CD8-positive, alpha-beta memory T cell (primary cell): ENCODE data around the gene AHNAK. TPM values are rescaled to one million over a fixed set of nuclear protein-coding genes. Genes with fewer than 3 reads are reported as not detected.

Source experiments
- CTCF ChIA-PET: fragments of 350-600 bp; sonication (Branson Sonifier 250); formaldehyde crosslinking; loops from one replicate; lab custom pipeline; 2021; ENCODE audit warnings: antibody characterized with exemption; lab: Charles Lee
- POLR2A ChIA-PET: fragments of 350-600 bp; sonication (Branson Sonifier 250); formaldehyde crosslinking; loops from one replicate; lab custom pipeline; 2021; ENCODE audit warnings: antibody characterized with exemption; lab: Charles Lee
- DNase-seq, 5 donors: peaks; one replicate each; pipeline versions ENCODE4 v3.0.0 to v3.0.0-alpha.2; 2020 to 2022; ENCODE audit warnings: mixed read lengths in 1 of 5
- H3K27ac ChIP-seq: one replicate; pipeline ENCODE4 v1.7.0; 2013; ENCODE audit warnings: low read depth, mild to moderate bottlenecking, low read length, moderate library complexity
- H3K27me3 ChIP-seq: 2 replicates; pipeline ENCODE4 v1.7.0; 2013; ENCODE audit warnings: low read length, mild to moderate bottlenecking; ENCODE audit not compliant: insufficient read depth, poor library complexity, severe bottlenecking
- H3K36me3 ChIP-seq: 2 replicates; pipeline ENCODE4 v1.7.0; 2013; ENCODE audit warnings: mild to moderate bottlenecking, low read length, moderate library complexity; ENCODE audit not compliant: insufficient read depth
- H3K4me1 ChIP-seq: 2 replicates; pipeline ENCODE4 v1.7.0; 2013; ENCODE audit warnings: mild to moderate bottlenecking, low read length, moderate library complexity; ENCODE audit not compliant: insufficient read depth
- H3K4me3 ChIP-seq: 2 replicates; pipeline ENCODE4 v1.7.0; 2013; ENCODE audit warnings: mild to moderate bottlenecking, low read length
- H3K9me3 ChIP-seq: 2 replicates; pipeline ENCODE4 v1.7.0; 2013; ENCODE audit warnings: mild to moderate bottlenecking, low read length
- H3K27ac Mint-ChIP-seq, 8 donors: one replicate each; pipeline ENCODE4 v1.8.0; 2020 to 2021; ENCODE audit warnings: mixed read lengths in 8 of 8, mild to moderate bottlenecking in 6 of 8, inconsistent platforms in 3 of 8, moderate library complexity in 3 of 8
- H3K27me3 Mint-ChIP-seq, 2 donors: one replicate each; pipeline ENCODE4 v1.8.0; 2020 to 2021; ENCODE audit warnings: mixed read lengths in 2 of 2, mild to moderate bottlenecking in 1 of 2, moderate library complexity in 1 of 2
- H3K36me3 Mint-ChIP-seq, 3 donors: one replicate each; pipeline ENCODE4 v1.8.0; 2020 to 2021; ENCODE audit warnings: mixed read lengths in 3 of 3, inconsistent platforms in 1 of 3, mild to moderate bottlenecking in 1 of 3
- H3K4me1 Mint-ChIP-seq, 3 donors: one replicate each; pipeline ENCODE4 v1.8.0; 2020 to 2021; ENCODE audit warnings: mixed read lengths in 3 of 3, inconsistent platforms in 1 of 3, mild to moderate bottlenecking in 1 of 3
- H3K4me3 Mint-ChIP-seq, 7 donors: one replicate each; pipeline ENCODE4 v1.8.0; 2020 to 2021; ENCODE audit warnings: mixed read lengths in 7 of 7, mild to moderate bottlenecking in 6 of 7, moderate library complexity in 4 of 7, inconsistent platforms in 2 of 7
- H3K9me3 Mint-ChIP-seq, 5 donors: one replicate each; pipeline ENCODE4 v1.8.0; 2020 to 2022; ENCODE audit warnings: mixed read lengths in 5 of 5, mild to moderate bottlenecking in 3 of 5, moderate library complexity in 2 of 5, inconsistent platforms in 1 of 5
- polyA plus RNA-seq: library from polyadenylated mRNA; unstranded; fragments of 300-500 nt; fragmentation: Illumina TruSeq; gene quantifications from one replicate; pipeline ENCODE4 v1.2.3, GENCODE V29; 2021
- total RNA-seq, 2 experiments: library from RNA; stranded (reverse); gene quantifications; one replicate each; pipeline ENCODE4 v1.2.3, GENCODE V29; 2021

Gene AHNAK
- total and polyA plus RNA-seq, 3 experiments from 2014 or later: 125 to 193 (median 187) TPM

DNA sequence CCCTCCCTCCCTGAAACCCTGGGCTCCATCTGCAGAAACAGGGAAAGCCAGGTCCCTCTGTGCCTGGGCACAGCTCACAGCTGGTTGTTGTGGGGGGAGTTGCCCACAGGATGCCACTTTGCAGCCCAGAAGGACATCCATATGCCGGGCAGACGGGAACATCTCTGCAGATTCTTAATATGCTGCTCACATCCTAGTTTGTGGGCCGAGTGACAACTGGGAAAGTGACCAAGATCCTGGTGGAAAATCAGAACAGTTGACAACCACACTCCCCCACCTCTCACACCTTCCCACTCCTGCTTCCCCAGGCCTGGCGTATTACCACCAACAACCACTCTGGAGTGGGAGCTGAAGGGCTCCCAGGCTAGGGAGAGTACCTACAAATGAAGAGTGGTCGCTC is 135.1 kb downstream of the AHNAK start:
- CTCF ChIA-PET: interaction anchor here (1.6 kb wide), 1 partner anchor 132 kb away, joined by 5 read pairs; no protein-coding TSS in a partner anchor
- H3K27me3 ChIP-seq: no peaks in the 10 kb centered on the region
- H3K4me3 ChIP-seq: no peak overlapping the region
- no peaks in the 10 kb centered on the region for H3K4me1 ChIP-seq
- Mint-ChIP-seq H3K27me3 (no peaks in the 10 kb centered on the region), H3K4me3 (no peak overlapping the region), H3K9me3 (no peaks in the 10 kb centered on the region), H3K27ac (no peak overlapping the region), H3K4me1 (no peaks in the 10 kb centered on the region), H3K36me3 (no peaks in the 10 kb centered on the region)
- H3K9me3 ChIP-seq: no peaks in the 10 kb centered on the region
- POLR2A ChIA-PET: no interaction called here
- DNase-seq: no peak
- no peaks in the 10 kb centered on the region for H3K36me3 ChIP-seq
- H3K27ac ChIP-seq: no peak overlapping the region

DNA sequence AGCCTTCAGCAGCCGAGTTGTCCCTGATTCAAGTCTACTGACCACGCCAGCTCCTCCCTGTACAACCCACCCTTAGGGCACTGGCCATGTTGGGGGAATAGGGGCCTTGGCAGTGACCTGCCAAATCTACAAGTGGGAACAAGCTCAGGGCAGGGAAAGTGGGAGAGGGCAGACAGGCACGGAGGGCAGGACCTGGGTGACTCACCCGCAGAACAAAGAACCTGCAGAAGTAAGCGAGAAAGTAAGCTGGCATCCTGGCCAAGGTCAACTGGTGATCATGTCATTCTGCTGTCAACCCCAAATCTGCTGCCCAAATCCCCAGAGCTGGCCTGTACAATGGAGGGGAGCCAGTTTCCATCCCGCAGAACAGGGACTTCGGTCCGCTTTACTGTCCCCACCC is 135.6 kb downstream of the AHNAK start:
- ChIA-PET POLR2A (no interaction called here), CTCF (interaction anchor here (1.6 kb wide), 1 partner anchor 132 kb away, joined by 5 read pairs; no protein-coding TSS in a partner anchor)
- Histone ChIP-seq H3K4me1 (no peaks in the 10 kb centered on the region), H3K36me3 (no peaks in the 10 kb centered on the region), H3K9me3 (no peaks in the 10 kb centered on the region), H3K4me3 (no peak overlapping the region), H3K27me3 (no peaks in the 10 kb centered on the region), H3K27ac (no peak overlapping the region)
- no peak for DNase-seq
- H3K27me3 Mint-ChIP-seq: no peaks in the 10 kb centered on the region
- H3K4me1 Mint-ChIP-seq: no peaks in the 10 kb centered on the region
- no peaks in the 10 kb centered on the region for H3K36me3 Mint-ChIP-seq
- H3K4me3 Mint-ChIP-seq: no peak overlapping the region
- no peaks in the 10 kb centered on the region for H3K9me3 Mint-ChIP-seq
- H3K27ac Mint-ChIP-seq: peak overlapping the region in 1 of 8 donors; percentile 90

DNA sequence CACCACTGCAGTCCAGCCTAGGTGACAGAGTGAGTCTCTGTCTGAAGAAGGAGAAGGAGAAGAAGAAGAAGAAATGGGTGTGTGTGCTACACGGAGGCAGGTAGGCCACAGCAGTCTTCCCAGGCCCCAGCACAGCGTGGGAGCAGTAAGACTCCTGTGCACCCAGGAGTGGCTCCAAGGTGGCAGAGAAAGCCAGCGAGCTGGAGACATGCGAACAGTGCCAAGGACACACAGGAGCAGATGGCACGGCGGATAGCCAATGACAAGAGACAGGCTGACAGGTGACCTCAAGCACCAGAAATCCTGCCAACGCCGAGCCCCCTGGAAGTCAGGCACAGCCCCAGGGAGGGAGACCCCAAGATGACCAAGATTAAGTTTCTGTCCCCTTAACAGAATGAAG is 136.8 kb downstream of the AHNAK start:
- H3K27me3 ChIP-seq: no peaks in the 10 kb centered on the region
- CTCF ChIA-PET: interaction anchor here (1.6 kb wide), 1 partner anchor 15 kb away, joined by 3 read pairs; no protein-coding TSS in a partner anchor

GRCh38 chr11:62406034-62406433 is 140.6 kb downstream of the AHNAK start:
- no peak for DNase-seq
- H3K27me3 Mint-ChIP-seq: no peaks in the 10 kb centered on the region
- ChIA-PET POLR2A (no interaction called here), CTCF (interaction anchor here (1.1 to 1.9 kb wide), 5 partner anchors 11 to 155 kb away, joined by 3 to 10 read pairs (median 3); no protein-coding TSS in a partner anchor)
- H3K36me3 Mint-ChIP-seq: no peaks in the 10 kb centered on the region
- H3K4me1 Mint-ChIP-seq: peaks cover 19 to 27% (median 21%) of the 10 kb centered on the region in 3 donors
- H3K4me1 ChIP-seq: peaks cover 23% of the 10 kb centered on the region
- no peak overlapping the region for H3K4me3 ChIP-seq
- no peaks in the 10 kb centered on the region for H3K36me3 ChIP-seq
- H3K9me3 ChIP-seq: no peaks in the 10 kb centered on the region
- peak overlapping the region in 1 of 8 donors; percentile 92 for H3K27ac Mint-ChIP-seq
- no peak overlapping the region for H3K4me3 Mint-ChIP-seq
- no peaks in the 10 kb centered on the region for H3K9me3 Mint-ChIP-seq
- no peak overlapping the region for H3K27ac ChIP-seq
- H3K27me3 ChIP-seq: no peaks in the 10 kb centered on the region

More for the DNA sequence above, 136.8 kb downstream of the AHNAK start:
- Histone ChIP-seq H3K4me3 (no peak overlapping the region), H3K9me3 (no peaks in the 10 kb centered on the region), H3K4me1 (no peaks in the 10 kb centered on the region), H3K27ac (no peak overlapping the region), H3K36me3 (no peaks in the 10 kb centered on the region)
- DNase-seq: no peak
- H3K27me3 Mint-ChIP-seq: no peaks in the 10 kb centered on the region
- no peaks in the 10 kb centered on the region for H3K9me3 Mint-ChIP-seq
- no peak overlapping the region for H3K4me3 Mint-ChIP-seq
- peak overlapping the region in 1 of 8 donors; percentile 92 for H3K27ac Mint-ChIP-seq
- no peaks in the 10 kb centered on the region for H3K36me3 Mint-ChIP-seq
- POLR2A ChIA-PET: interaction anchor here (0.6 kb wide), 1 partner anchor 255 kb away, joined by 3 read pairs; the partner anchor contains the start of gene CSKMT
- no peaks in the 10 kb centered on the region for H3K4me1 Mint-ChIP-seq

GRCh38 chr11:62404901-62405300 is 141.7 kb downstream of the AHNAK start:
- Mint-ChIP-seq H3K27me3 (no peaks in the 10 kb centered on the region), H3K9me3 (no peaks in the 10 kb centered on the region), H3K4me3 (no peak overlapping the region), H3K27ac (peak overlapping the region in 3 of 8 donors; percentile 31 to 66 (median 64)), H3K4me1 (peaks cover 19 to 34% (median 23%) of the 10 kb centered on the region in 3 donors), H3K36me3 (no peaks in the 10 kb centered on the region)
- no peaks in the 10 kb centered on the region for H3K9me3 ChIP-seq
- ChIA-PET CTCF (interaction anchor here (4.1 kb wide), 1 partner anchor 11 kb away, joined by 20 read pairs; no protein-coding TSS in a partner anchor), POLR2A (no interaction called here)
- no peak for DNase-seq
- no peaks in the 10 kb centered on the region for H3K27me3 ChIP-seq
- no peak overlapping the region for H3K4me3 ChIP-seq
- H3K36me3 ChIP-seq: no peaks in the 10 kb centered on the region
- no peak overlapping the region for H3K27ac ChIP-seq
- peaks cover 34% of the 10 kb centered on the region for H3K4me1 ChIP-seq

DNA sequence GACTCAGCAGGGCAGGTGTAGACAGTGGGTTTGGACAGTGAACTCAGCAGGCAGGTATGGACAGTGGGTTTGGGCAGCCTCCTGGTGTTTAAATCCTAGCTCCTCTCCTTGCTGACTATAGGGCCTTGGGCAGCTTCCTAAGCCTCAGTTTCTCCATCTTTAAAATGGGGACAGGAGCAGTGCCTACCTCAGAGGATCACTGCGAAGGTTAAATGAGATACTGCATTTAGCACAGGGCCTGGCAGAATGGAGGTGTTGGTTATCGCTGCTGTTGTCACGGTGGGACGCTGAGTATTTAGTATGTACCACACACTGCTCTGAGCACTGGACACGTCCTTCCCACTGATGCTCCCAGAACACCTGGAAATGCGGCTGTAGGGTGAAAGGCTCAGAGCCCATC is 142.2 kb downstream of the AHNAK start:
- Mint-ChIP-seq H3K9me3 (no peaks in the 10 kb centered on the region), H3K4me1 (peaks cover 19 to 37% (median 23%) of the 10 kb centered on the region in 3 donors), H3K27ac (peak overlapping the region in 2 of 8 donors; percentile 64 to 91), H3K4me3 (peak overlapping the region in 1 of 7 donors; percentile 39), H3K27me3 (no peaks in the 10 kb centered on the region), H3K36me3 (no peaks in the 10 kb centered on the region)
- DNase-seq: no peak
- POLR2A ChIA-PET: no interaction called here
- Histone ChIP-seq H3K27me3 (no peaks in the 10 kb centered on the region), H3K4me3 (no peak overlapping the region), H3K9me3 (no peaks in the 10 kb centered on the region), H3K4me1 (peaks cover 39% of the 10 kb centered on the region), H3K27ac (no peak overlapping the region), H3K36me3 (no peaks in the 10 kb centered on the region)
- CTCF ChIA-PET: interaction anchor here (4.1 kb wide), 1 partner anchor 11 kb away, joined by 20 read pairs; no protein-coding TSS in a partner anchor

DNA sequence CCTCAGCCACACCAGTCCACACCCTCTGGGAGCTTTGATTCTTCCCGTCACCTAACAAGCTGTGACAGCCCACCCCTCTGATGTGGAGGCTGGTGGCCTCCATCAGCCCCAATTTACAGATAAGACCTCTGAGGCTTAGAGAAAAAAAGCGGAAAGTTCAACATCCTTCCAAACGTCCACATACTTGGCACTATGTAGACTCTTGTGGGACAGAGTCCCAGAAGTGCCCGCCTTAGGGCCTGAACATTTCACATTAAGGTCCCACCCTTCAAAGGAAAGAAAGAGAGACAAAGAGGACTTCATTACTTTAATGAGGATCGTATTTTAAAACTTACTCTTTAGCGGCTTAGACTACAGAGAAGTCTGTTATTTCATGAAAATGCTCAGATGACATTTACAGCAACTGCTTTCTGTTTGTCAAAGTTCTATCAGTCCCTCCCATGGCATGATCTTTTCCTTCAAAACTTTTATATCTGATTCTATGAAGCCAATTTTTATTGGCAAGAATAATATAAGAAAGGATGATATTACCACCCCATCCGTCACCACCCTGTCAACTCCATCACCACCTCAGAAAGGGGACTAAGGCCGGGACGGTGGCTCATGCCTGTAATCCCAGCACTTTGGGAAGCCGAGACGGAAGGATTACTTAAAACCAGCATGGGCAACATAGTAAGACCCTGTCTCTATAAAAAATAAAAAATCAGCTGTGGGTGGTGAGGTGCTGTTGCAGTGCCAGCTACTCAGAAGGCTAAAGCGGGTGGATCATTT is 143.5 kb downstream of the AHNAK start:
- Mint-ChIP-seq H3K9me3 (no peaks in the 10 kb centered on the region), H3K27ac (peak overlapping the region; percentile 24 to 96 (median 84)), H3K4me3 (peak overlapping the region; percentile 10 to 90 (median 71)), H3K27me3 (no peaks in the 10 kb centered on the region), H3K36me3 (no peaks in the 10 kb centered on the region), H3K4me1 (peaks cover 23 to 42% (median 25%) of the 10 kb centered on the region in 3 donors)
- ChIA-PET POLR2A (no interaction called here), CTCF (interaction anchor here (1.3 to 4.5 kb wide), 4 partner anchors 9 to 21 kb away, joined by 4 to 26 read pairs (median 12); no protein-coding TSS in a partner anchor)
- Histone ChIP-seq H3K27ac (no peak overlapping the region), H3K9me3 (no peaks in the 10 kb centered on the region), H3K36me3 (no peaks in the 10 kb centered on the region), H3K4me3 (peak overlapping the region; percentile 44), H3K4me1 (peaks cover 48% of the 10 kb centered on the region), H3K27me3 (no peaks in the 10 kb centered on the region)
- no peak for DNase-seq
